GM19395 (cell line): ENCODE measurements around the gene FEM1A.
"Not testable (repeated sequence)": the region's sequence is repeated elsewhere in the genome, so short reads cannot be mapped to it uniquely, and the experiment has no call there.

Experiments
- ATAC-seq: cut with Tn5 transposase; IDR thresholded peaks from one replicate; pipeline ENCODE4 v1.9.1; 2021; ENCODE audit warnings: mild to moderate bottlenecking, moderate library complexity; ENCODE audit not compliant: unreplicated experiment

FEM1A gene

DNA sequence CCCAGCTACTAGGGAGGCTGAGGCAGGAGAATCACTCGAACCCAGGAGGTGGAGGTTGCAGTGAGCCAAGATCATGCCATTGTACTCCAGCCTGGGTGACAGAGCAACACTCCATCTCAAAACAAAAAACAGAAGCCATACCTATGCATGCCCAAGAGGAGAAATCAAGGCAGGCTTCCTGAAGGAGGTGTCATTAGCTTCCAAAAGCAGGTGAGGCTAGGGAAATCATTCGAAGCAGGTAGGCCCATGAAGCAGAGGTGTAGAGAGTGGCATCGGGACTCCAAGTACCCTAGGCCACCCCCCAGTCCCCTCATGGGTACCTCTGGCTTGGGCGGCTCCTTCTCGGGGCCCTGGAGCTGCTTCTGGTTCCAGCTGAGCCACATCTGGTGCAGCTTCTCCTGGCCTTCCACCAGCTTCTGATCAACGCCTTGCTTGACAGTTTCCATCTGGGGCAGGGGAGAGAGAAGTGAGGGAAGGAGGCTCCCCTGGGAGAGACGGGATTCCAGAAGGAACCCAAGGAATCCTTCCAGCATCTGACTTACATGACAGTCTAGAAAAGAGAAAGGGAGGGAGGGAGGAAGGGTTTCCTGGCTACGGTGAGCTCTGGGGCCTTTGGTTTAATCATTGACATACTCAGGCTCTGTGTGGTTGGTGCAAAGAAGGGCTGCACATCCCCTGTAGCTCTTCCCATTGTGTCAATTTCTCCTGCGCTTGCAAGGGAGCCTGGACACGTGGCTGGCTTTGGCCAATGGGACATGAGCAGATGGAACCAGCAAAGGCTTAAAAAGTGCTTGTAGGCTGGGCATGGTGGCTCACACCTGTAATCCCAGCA lies 53.0 kb downstream of the FEM1A start:
- ATAC-seq, result no peak

- ATAC-seq, result not testable (repeated sequence)
These were observed 54.4 kb downstream of the FEM1A start for GRCh38 chr19:4845975-4846374.

DNA sequence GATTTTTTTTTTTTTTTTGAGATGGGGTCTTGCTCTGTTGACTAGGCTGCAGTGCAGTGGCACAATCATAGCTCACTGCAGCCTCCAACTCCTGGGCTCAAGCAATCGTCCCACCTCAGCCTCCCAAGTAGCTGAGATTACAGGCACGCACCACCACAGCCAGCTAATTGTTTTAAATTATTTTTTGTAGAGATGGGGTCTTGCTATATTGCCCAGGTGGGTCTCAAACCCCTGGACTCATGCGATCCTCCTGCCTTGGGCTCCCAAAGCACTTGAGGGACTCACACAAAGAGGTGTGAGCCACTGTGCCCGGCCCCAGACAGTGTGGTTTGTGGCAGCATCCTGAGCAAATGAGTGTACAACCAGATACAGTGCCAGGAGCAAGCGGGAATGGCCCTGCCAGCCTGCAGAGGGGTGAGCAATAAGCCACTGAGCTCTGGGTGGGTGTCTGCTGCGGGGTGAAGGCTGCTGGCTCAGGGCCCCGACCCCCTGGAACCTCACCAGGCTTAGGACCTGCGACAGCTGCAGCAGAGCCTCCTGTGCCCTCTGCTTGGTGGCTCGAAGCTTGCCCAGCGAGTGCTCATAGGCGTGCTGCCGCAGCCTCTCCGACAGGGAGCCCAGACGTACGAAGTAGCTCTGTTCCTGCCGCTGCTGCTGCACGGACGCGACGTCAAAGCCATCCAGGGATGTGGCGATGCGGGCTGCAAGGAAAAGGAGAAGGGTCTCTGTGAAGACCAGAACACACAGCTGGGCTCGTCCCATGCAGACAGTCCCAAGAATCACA lies 55.8 kb downstream of the FEM1A start:
- ATAC-seq, result no peak

DNA sequence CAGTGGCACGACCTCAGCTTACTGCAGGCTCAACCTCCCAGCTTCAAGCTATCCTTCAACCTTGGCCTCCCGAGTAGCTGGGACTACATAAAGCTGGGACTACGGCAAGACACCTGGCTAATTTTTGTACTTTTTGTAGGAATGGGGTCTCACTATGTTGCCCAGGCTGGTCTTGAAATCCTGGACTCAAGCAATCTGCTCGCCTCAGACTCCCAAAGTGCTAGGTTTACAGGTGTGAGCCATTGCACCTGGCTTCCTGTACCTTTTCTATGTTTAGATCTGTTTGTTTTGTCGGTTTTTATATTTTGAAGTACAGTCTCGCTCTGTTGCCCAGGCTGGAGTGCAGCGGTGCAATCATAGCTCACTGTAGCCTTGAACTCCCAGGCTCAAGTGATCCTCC lies 57.5 kb downstream of the FEM1A start:
- ATAC-seq, result no peak
